Erythroblast (primary cell): ENCODE data around the gene DUS2.
"Not testable (repeated sequence)": the region's sequence is repeated elsewhere in the genome, so short reads cannot be mapped to it uniquely, and the experiment has no call there.

Source experiments
- GATA1 ChIP-seq: IDR thresholded peaks from 2 replicates; pipeline ENCODE4 v1.6.1; 2011; ENCODE audit warnings: low read depth, mild to moderate bottlenecking, control low read depth, low read length, moderate library complexity
- POLR2A ChIP-seq: IDR thresholded peaks from 2 replicates; pipeline ENCODE4 v1.6.1; 2011; ENCODE audit warnings: mild to moderate bottlenecking, low read length

- TF ChIP-seq POLR2A, GATA1: not testable (repeated sequence)
Measured at GRCh38 chr16:68107230-68107928, 84.3 kb downstream of the DUS2 start.
